GM12878 (cell line): ENCODE results near the gene KCNH4. TPM values are rescaled to one million over a fixed set of nuclear protein-coding genes. Genes with fewer than 3 reads are reported as not detected.

Source experiments
- ATAC-seq: fragments of 200-7000 bp; cut with Tn5 transposase; 3 replicates; pipeline ENCODE4 v1.9.1; 2020; ENCODE audit warnings: mild to moderate bottlenecking, moderate library complexity
- BruUV-seq: library from RNA; stranded (reverse); fragments of 400-500 nt; replicated peaks from 2 replicates; lab custom pipeline; 2021; lab: Mats Ljungman, UMichigan
- CTCF ChIA-PET: fragments of 300-600 bp; sonication (Branson Sonifier 250); formaldehyde crosslinking; extraction: SDS; loops from one replicate; lab custom pipeline; 2021; ENCODE audit warnings: inconsistent platforms; lab: Yijun Ruan, JAX
- POLR2A ChIA-PET: fragments of 350-600 bp; formaldehyde crosslinking; extraction: SDS; loops from one replicate; lab custom pipeline; 2021; ENCODE audit warnings: inconsistent platforms; lab: Charles Lee
- RAD21 ChIA-PET: fragments of 300-600 bp; sonication (Branson Sonifier 250); formaldehyde crosslinking; loops from one replicate; lab custom pipeline; 2023; ENCODE audit warnings: antibody characterized with exemption; ENCODE audit not compliant: unreplicated experiment; lab: Charles Lee
- SMC1A ChIA-PET: fragments of 300-600 bp; sonication (Branson Sonifier 250); formaldehyde crosslinking; loops from one replicate; lab custom pipeline; 2023; ENCODE audit not compliant: unreplicated experiment, uncharacterized antibody; lab: Charles Lee
- DNase-seq: peaks from one replicate; pipeline ENCODE4 v3.0.0-alpha.2; 2011; ENCODE audit warnings: low read depth, low spot score
- FAIRE-seq: peaks from 3 replicates; lab custom pipeline; 2011; peaks lifted over from hg19 to GRCh38; lab: Jason Lieb, UNC
- H2AFZ ChIP-seq: 2 replicates; pipeline ENCODE4 v1.6.0; 2011; ENCODE audit warnings: low read depth, low read length, control low read depth; ENCODE audit not compliant: control insufficient read depth
- H3K27ac ChIP-seq: 2 replicates; pipeline ENCODE4 v1.5.1; 2011; ENCODE audit warnings: control low read depth; ENCODE audit not compliant: control insufficient read depth, insufficient read depth
- H3K27me3 ChIP-seq, 2 experiments: replicated peaks in 1 of 2; 2 replicates each; pipeline versions ENCODE4 v1.6.0 to v1.6.1; 2011; ENCODE audit warnings: low read length in 1 of 2; ENCODE audit not compliant: control insufficient read depth in 2 of 2, insufficient read depth in 2 of 2
- H3K36me3 ChIP-seq, 2 experiments: 2 replicates each; pipeline ENCODE4 v1.5.1; 2011; ENCODE audit warnings: low read length in 1 of 2; ENCODE audit not compliant: control insufficient read depth in 2 of 2, insufficient read depth in 2 of 2
- H3K4me1 ChIP-seq: 2 replicates; pipeline ENCODE4 v1.6.1; 2011; ENCODE audit warnings: mild to moderate bottlenecking, low read length, moderate library complexity, mixed read lengths; ENCODE audit not compliant: control insufficient read depth, insufficient read depth
- H3K4me2 ChIP-seq: 2 replicates; pipeline ENCODE4 v1.6.0; 2011; ENCODE audit warnings: control low read depth; ENCODE audit not compliant: control insufficient read depth, insufficient read depth
- H3K4me3 ChIP-seq: fragments of 200-600 bp; sonication (generic); 2 replicates; pipeline ENCODE4 v1.5.1; 2016
- H3K79me2 ChIP-seq: 2 replicates; pipeline ENCODE4 v1.6.0; 2011; ENCODE audit warnings: low read length; ENCODE audit not compliant: control insufficient read depth, insufficient read depth
- H3K9ac ChIP-seq: 2 replicates; pipeline ENCODE4 v1.8.0; 2011; ENCODE audit warnings: low read length, control low read depth, mixed read lengths; ENCODE audit not compliant: control insufficient read depth, insufficient read depth
- H3K9me3 ChIP-seq: replicated peaks from 3 replicates; pipeline ENCODE4 v1.5.1; 2011; ENCODE audit warnings: mild to moderate bottlenecking, low read length; ENCODE audit not compliant: control insufficient read depth, insufficient read depth
- H4K20me1 ChIP-seq: 2 replicates; pipeline ENCODE4 v1.6.0; 2011; ENCODE audit not compliant: control insufficient read depth, insufficient read depth
- CHD4 ChIP-seq: fragments of 200-600 bp; sonication (generic); IDR thresholded peaks from 2 replicates; pipeline ENCODE4 v1.6.1; 2016; ENCODE audit warnings: mild to moderate bottlenecking
- JUND ChIP-seq: IDR thresholded peaks from 2 replicates; pipeline ENCODE4 v1.6.1; 2012; ENCODE audit warnings: low read depth, mild to moderate bottlenecking, low read length, improper control_type of control experiment, moderate library complexity
- KDM1A ChIP-seq: fragments of 200-600 bp; sonication (generic); IDR thresholded peaks from 2 replicates; pipeline ENCODE4 v1.6.1; 2016; ENCODE audit warnings: borderline replicate concordance
- NFYA ChIP-seq: IDR thresholded peaks from 2 replicates; pipeline ENCODE4 v1.6.1; 2011; ENCODE audit warnings: low read depth, mild to moderate bottlenecking, low read length, improper control_type of control experiment, borderline replicate concordance
- RAD51 ChIP-seq: fragments of 450-650 bp; IDR thresholded peaks from 2 replicates; pipeline ENCODE4 v1.6.1; 2016; ENCODE audit warnings: moderate library complexity, mild to moderate bottlenecking, inconsistent platforms
- RB1 ChIP-seq: fragments of 450-650 bp; formaldehyde crosslinking; IDR thresholded peaks from 2 replicates; pipeline ENCODE4 v1.6.1; 2017; ENCODE audit warnings: mild to moderate bottlenecking, borderline replicate concordance
- RBBP5 ChIP-seq: fragments of 200-600 bp; sonication (generic); conservative IDR thresholded peaks from 2 replicates; pipeline ENCODE4 v1.6.1; 2016
- SREBF1 ChIP-seq: IDR thresholded peaks from 2 replicates; pipeline ENCODE4 v1.6.1; 2012; ENCODE audit warnings: mild to moderate bottlenecking, low read length
- TCF7 ChIP-seq: IDR thresholded peaks from 2 replicates; pipeline ENCODE4 v1.6.1; 2014; ENCODE audit warnings: antibody characterized with exemption, borderline replicate concordance
- USF2 ChIP-seq: IDR thresholded peaks from 2 replicates; pipeline ENCODE4 v1.6.1; 2011; ENCODE audit warnings: low read depth, low read length, improper control_type of control experiment, borderline replicate concordance
- WGBS: methylation state at CpG from one replicate; pipeline ENCODE4 v1.1.6; 2016; ENCODE audit warnings: low lambda C conversion rate; ENCODE audit not compliant: insufficient replicate concordance, insufficient coverage; ENCODE audit errors: missing lambda C conversion rate; 5-methylcytosine and 5-hydroxymethylcytosine counted together
- in situ Hi-C: fragments of 300-500 bp; cut with MboI; formaldehyde crosslinking; loops from 9 replicates; pipeline ENCODE4 v1.14.3; 2018; ENCODE audit warnings: mixed read lengths
- intact Hi-C: fragments of 100-400 bp; cut with micrococcal nuclease; formaldehyde crosslinking; loops from one replicate; pipeline ENCODE4 v1.14.2; 2022; ENCODE audit not compliant: unreplicated experiment
- polyA plus RNA-seq, 11 experiments: library from polyadenylated mRNA; depleted of rRNA in 4 of 11; unstranded in 6 of 11; stranded (reverse) in 5 of 11; fragments of >200 nt; fragmentation: Nextera tagmentation in 4 of 11; fragmentation: Illumina TruSeq in 1 of 11; extraction: Ambion mirVana in 4 of 11; extraction: Trizol in 1 of 11; gene quantifications; 1 replicate in 1 of 11; 2 replicates in 10 of 11; pipeline versions ENCODE4 v1.2.1 to v1.2.3, GENCODE V29; 2011 to 2016; ENCODE audit warnings: inconsistent platforms in 2 of 11, missing spikeins in 2 of 11, low read depth in 1 of 11
- total RNA-seq, 4 experiments: library from RNA; depleted of rRNA in 3 of 4; stranded (reverse); fragments of >200 nt in 3 of 4; fragmentation: Illumina TruSeq in 1 of 4; extraction: Trizol in 1 of 4; gene quantifications; 2 replicates each; pipeline versions ENCODE4 v1.2.1 to v1.2.3, GENCODE V29; 2013 to 2021

Gene KCNH4
- total and polyA plus RNA-seq, 10 of the 15 experiments (the other 5 are each of a cell fraction or from before 2014, with no cell fraction given) = 0.03 to 0.88 (median 0.10) TPM; not detected in 2

DNA sequence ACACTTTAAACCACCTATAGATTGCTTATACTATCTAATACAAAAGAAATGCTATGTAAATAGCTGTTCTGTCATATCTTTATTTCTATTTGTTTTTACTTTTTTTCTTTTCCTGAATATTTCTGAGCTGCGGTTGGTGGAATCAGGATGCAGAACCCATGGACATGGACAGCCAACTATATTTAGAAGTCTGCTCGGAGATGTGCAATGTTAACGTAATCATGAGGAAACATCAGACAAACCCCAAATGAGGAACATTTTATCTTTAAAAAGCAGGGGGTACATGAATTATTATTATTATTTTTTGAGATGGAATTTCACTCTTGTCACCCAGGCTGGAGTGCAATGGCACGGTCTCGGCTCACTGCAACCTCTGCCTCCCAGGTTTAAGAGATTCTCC lies 44.7 kb upstream of the KCNH4 start (continued):
- TF ChIP-seq RB1 (no peak), NFYA (no peak), SREBF1 (no peak), JUND (no peak), TCF7 (no peak), USF2 (no peak)

- H3K9me3 ChIP-seq = no peaks in the 10 kb centered on the region
- ChIA-PET SMC1A (interaction anchor here (1.4 kb wide), 1 partner anchor 61 kb away, joined by 4 read pairs; no protein-coding TSS in a partner anchor), POLR2A (no interaction called here), RAD21 (no interaction called here), CTCF (interaction anchor here (3.4 to 3.8 kb wide), 2 partner anchors 25 to 180 kb away, joined by 50 to 79 read pairs; no protein-coding TSS in a partner anchor)
- H3K4me3 ChIP-seq = no peak overlapping the region
- intact Hi-C loops (loop anchor here (10.0 kb wide), 1 partner anchor 180 kb away; no protein-coding TSS in a partner anchor), in situ Hi-C loops (no loop called here)
- H3K79me2 ChIP-seq = no peaks in the 10 kb centered on the region
- TF ChIP-seq RBBP5 (no peak), CHD4 (no peak), KDM1A (no peak), RAD51 (no peak)
- H3K4me1 ChIP-seq = no peaks in the 10 kb centered on the region
- H2AFZ ChIP-seq = no peak overlapping the region
- H3K27me3 ChIP-seq = no peaks in the 10 kb centered on the region
- ATAC-seq (no peak), DNase-seq (no peak), FAIRE-seq (no peak)
- no TSS peak for BruUV-seq
- H3K27ac ChIP-seq = no peak overlapping the region
- H3K4me2 ChIP-seq = no peak overlapping the region
- 96% methylated on average over 6 of the region's 6 CpGs for WGBS
- H4K20me1 ChIP-seq = no peaks in the 10 kb centered on the region
- H3K9ac ChIP-seq = no peak overlapping the region
- H3K36me3 ChIP-seq = peaks cover 3 to 16% of the 10 kb centered on the region in 2 experiments
These were observed 43.7 kb upstream of the KCNH4 start for GRCh38 chr17:42224651-42225050.
